Neural cell (in vitro differentiated cells): ENCODE results near the gene SRA1. TPM values are rescaled to one million over a fixed set of nuclear protein-coding genes. Genes with fewer than 3 reads are reported as not detected.

ENCODE experiments used
- H2AFZ ChIP-seq: fragments of 200-600, 300-800 bp; sonication (generic), shearing (Covaris generic); 2 replicates; pipeline ENCODE4 v1.6.0; 2014; ENCODE audit warnings: low read depth, mild to moderate bottlenecking, antibody characterized with exemption, low read length, moderate library complexity
- H3F3A ChIP-seq: fragments of 200-600 bp; shearing (Covaris generic); 2 replicates; pipeline ENCODE4 v1.6.1; 2016; ENCODE audit warnings: mild to moderate bottlenecking, moderate library complexity, mixed read lengths, antibody characterized with exemption, low read length; ENCODE audit not compliant: insufficient read depth, poor library complexity, severe bottlenecking
- H3K27ac ChIP-seq: fragments of 200-600, 300-800 bp; sonication (generic), shearing (Covaris generic); 2 replicates; pipeline ENCODE4 v1.5.1; 2014; ENCODE audit warnings: mild to moderate bottlenecking, low read length, moderate library complexity
- H3K27me3 ChIP-seq: fragments of 300-800, 200-600 bp; sonication (generic), shearing (Covaris generic); 2 replicates; pipeline ENCODE4 v1.6.0; 2014; ENCODE audit warnings: mild to moderate bottlenecking, low read depth, low read length, moderate library complexity; ENCODE audit not compliant: insufficient read depth
- H3K36me3 ChIP-seq: fragments of 300-800, 200-600 bp; sonication (generic), shearing (Covaris generic); 2 replicates; pipeline ENCODE4 v1.5.1; 2014; ENCODE audit warnings: mild to moderate bottlenecking, antibody characterized with exemption, low read length, moderate library complexity; ENCODE audit not compliant: insufficient read depth
- H3K4me2 ChIP-seq: fragments of 300-800, 200-600 bp; sonication (generic), shearing (Covaris generic); 2 replicates; pipeline ENCODE4 v1.6.0; 2014; ENCODE audit warnings: mild to moderate bottlenecking, low read length
- H3K4me3 ChIP-seq: fragments of 300-800, 200-600 bp; sonication (generic), shearing (Covaris generic); 2 replicates; pipeline ENCODE4 v1.5.1; 2014; ENCODE audit warnings: mild to moderate bottlenecking, low read length, moderate library complexity
- H3K79me2 ChIP-seq: fragments of 200-600 bp; shearing (Covaris generic); replicated peaks from 2 replicates; pipeline ENCODE4 v1.6.0; 2014; ENCODE audit warnings: mild to moderate bottlenecking, low read length, moderate library complexity; ENCODE audit not compliant: insufficient read depth
- H3K9ac ChIP-seq: fragments of 300-800, 200-600 bp; sonication (generic), shearing (Covaris generic); 2 replicates; pipeline ENCODE4 v1.6.1; 2016; ENCODE audit warnings: mild to moderate bottlenecking, low read length, mixed read lengths
- H3K9me2 ChIP-seq: fragments of 200-600 bp; shearing (Covaris generic); 2 replicates; pipeline ENCODE4 v1.6.1; 2016; ENCODE audit warnings: mild to moderate bottlenecking, low read length, mixed read lengths; ENCODE audit not compliant: insufficient read depth
- H3K9me3 ChIP-seq: fragments of 200-600, 300-800 bp; sonication (generic), shearing (Covaris generic); 2 replicates; pipeline ENCODE4 v1.6.1; 2016; ENCODE audit warnings: mild to moderate bottlenecking, mixed run types, low read length, moderate library complexity, mixed read lengths
- H4K20me1 ChIP-seq: fragments of 200-600 bp; shearing (Covaris generic); 2 replicates; pipeline ENCODE4 v1.6.1; 2016; ENCODE audit warnings: mild to moderate bottlenecking, mixed run types; ENCODE audit not compliant: insufficient read depth
- EP300 ChIP-seq: fragments of 450-650 bp; conservative IDR thresholded peaks from 2 replicates; pipeline ENCODE4 v1.6.1; 2014; ENCODE audit warnings: antibody characterized with exemption, mild to moderate bottlenecking, moderate library complexity; ENCODE audit not compliant: poor library complexity, severe bottlenecking
- MXI1 ChIP-seq: fragments of 450-650 bp; conservative IDR thresholded peaks from 2 replicates; pipeline ENCODE4 v1.6.1; 2014; ENCODE audit warnings: antibody characterized with exemption, mild to moderate bottlenecking; ENCODE audit not compliant: poor library complexity, severe bottlenecking
- POLR2AphosphoS5 ChIP-seq: IDR thresholded peaks from 2 replicates; pipeline ENCODE4 v1.6.1; 2012
- RAD21 ChIP-seq: fragments of 450-650 bp; conservative IDR thresholded peaks from 2 replicates; pipeline ENCODE4 v1.6.1; 2014; ENCODE audit warnings: antibody characterized with exemption, mild to moderate bottlenecking, moderate library complexity
- SMC3 ChIP-seq: fragments of 450-650 bp; conservative IDR thresholded peaks from 2 replicates; pipeline ENCODE4 v1.6.1; 2014; ENCODE audit warnings: antibody characterized with exemption, mild to moderate bottlenecking, moderate library complexity; ENCODE audit not compliant: poor library complexity
- TAF1 ChIP-seq: IDR thresholded peaks from 2 replicates; pipeline ENCODE4 v1.6.1; 2012; ENCODE audit warnings: low read depth
- polyA plus RNA-seq: library from polyadenylated mRNA; depleted of rRNA; stranded (reverse); fragments of >200 nt; gene quantifications from 2 replicates; pipeline ENCODE4 v1.2.3, GENCODE V29; 2014
- TF ChIP-seq, protein P1 (sequence below): fragments of 450-650 bp; IDR thresholded peaks from 2 replicates; pipeline ENCODE4 v1.5.1; 2014; ENCODE audit warnings: antibody characterized with exemption, mild to moderate bottlenecking, moderate library complexity; ENCODE audit not compliant: poor library complexity, severe bottlenecking
- TF ChIP-seq, protein P2 (sequence below): IDR thresholded peaks from 2 replicates; pipeline ENCODE4 v1.6.1; 2012; ENCODE audit warnings: borderline replicate concordance

The SRA1 gene
- polyA plus RNA-seq, 1 donor from 2014 or later, result 73.5 TPM

DNA sequence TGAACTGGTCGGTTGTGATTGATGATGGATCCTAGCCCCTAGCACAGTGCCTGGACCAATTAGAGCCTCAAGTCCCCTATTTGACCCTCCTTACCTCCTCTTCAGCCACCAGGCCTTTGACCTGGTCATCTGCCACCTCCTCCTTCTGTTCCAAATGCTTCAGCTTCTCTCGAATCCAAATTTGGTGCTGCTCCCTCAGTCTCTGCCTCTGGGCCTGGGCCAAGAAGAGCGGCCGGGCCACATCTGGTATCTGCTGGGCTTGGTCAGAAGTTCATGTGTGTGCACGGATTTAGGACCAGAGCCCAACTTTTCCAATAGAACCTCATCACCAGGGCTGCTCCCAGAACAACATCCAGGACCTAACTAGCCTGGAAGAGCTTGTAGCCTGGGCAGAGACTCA lies 13.8 kb upstream of the SRA1 start:
- Histone ChIP-seq H3K27ac (no peak overlapping the region), H3K27me3 (no peaks in the 10 kb centered on the region), H3K9me2 (no peaks in the 10 kb centered on the region), H2AFZ (no peak overlapping the region), H4K20me1 (no peaks in the 10 kb centered on the region), H3F3A (no peaks in the 10 kb centered on the region), H3K4me3 (no peak overlapping the region), H3K9ac (no peak overlapping the region), H3K4me2 (no peak overlapping the region), H3K79me2 (peaks cover under 1% of the 10 kb centered on the region), H3K36me3 (no peaks in the 10 kb centered on the region), H3K9me3 (no peaks in the 10 kb centered on the region)
- no peak for TF ChIP-seq SMC3
- TF ChIP-seq RAD21, result no peak
- TF ChIP-seq, protein P1, sequence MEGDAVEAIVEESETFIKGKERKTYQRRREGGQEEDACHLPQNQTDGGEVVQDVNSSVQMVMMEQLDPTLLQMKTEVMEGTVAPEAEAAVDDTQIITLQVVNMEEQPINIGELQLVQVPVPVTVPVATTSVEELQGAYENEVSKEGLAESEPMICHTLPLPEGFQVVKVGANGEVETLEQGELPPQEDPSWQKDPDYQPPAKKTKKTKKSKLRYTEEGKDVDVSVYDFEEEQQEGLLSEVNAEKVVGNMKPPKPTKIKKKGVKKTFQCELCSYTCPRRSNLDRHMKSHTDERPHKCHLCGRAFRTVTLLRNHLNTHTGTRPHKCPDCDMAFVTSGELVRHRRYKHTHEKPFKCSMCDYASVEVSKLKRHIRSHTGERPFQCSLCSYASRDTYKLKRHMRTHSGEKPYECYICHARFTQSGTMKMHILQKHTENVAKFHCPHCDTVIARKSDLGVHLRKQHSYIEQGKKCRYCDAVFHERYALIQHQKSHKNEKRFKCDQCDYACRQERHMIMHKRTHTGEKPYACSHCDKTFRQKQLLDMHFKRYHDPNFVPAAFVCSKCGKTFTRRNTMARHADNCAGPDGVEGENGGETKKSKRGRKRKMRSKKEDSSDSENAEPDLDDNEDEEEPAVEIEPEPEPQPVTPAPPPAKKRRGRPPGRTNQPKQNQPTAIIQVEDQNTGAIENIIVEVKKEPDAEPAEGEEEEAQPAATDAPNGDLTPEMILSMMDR, result no peak
- no peak for TF ChIP-seq TAF1

DNA sequence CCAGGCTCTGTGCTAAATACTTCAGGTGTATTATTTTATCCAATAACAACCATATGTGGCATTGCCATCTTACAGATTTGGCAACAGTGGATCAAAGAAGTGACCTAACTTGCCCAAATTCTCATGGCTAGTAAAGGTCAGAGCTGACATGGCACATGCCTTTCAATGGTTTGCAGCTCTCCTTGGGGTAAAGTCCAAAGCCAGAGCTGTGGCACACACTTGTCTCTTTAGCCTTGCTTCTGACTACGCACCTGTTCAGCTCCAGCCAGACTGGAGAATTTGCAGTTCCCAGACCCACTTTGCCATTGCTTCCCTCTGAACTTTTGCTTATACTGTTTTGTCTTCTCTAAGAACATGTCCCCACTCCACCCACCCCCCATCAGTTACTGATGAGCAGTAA lies 13.2 kb upstream of the SRA1 start:
- Histone ChIP-seq H3K27ac (no peak overlapping the region), H3K27me3 (no peaks in the 10 kb centered on the region), H3K9ac (no peak overlapping the region), H3K4me3 (no peak overlapping the region), H3K4me2 (no peak overlapping the region), H3K79me2 (peaks cover 6% of the 10 kb centered on the region), H2AFZ (no peak overlapping the region), H3K36me3 (no peaks in the 10 kb centered on the region), H3K9me2 (no peaks in the 10 kb centered on the region), H3F3A (no peaks in the 10 kb centered on the region), H3K9me3 (no peaks in the 10 kb centered on the region), H4K20me1 (no peaks in the 10 kb centered on the region)
- TF ChIP-seq, protein P1, result no peak
- TF ChIP-seq TAF1, result no peak
- no peak for TF ChIP-seq SMC3
- TF ChIP-seq POLR2AphosphoS5, result no peak
- no peak for TF ChIP-seq EP300
- TF ChIP-seq MXI1, result no peak
- TF ChIP-seq, protein P2, sequence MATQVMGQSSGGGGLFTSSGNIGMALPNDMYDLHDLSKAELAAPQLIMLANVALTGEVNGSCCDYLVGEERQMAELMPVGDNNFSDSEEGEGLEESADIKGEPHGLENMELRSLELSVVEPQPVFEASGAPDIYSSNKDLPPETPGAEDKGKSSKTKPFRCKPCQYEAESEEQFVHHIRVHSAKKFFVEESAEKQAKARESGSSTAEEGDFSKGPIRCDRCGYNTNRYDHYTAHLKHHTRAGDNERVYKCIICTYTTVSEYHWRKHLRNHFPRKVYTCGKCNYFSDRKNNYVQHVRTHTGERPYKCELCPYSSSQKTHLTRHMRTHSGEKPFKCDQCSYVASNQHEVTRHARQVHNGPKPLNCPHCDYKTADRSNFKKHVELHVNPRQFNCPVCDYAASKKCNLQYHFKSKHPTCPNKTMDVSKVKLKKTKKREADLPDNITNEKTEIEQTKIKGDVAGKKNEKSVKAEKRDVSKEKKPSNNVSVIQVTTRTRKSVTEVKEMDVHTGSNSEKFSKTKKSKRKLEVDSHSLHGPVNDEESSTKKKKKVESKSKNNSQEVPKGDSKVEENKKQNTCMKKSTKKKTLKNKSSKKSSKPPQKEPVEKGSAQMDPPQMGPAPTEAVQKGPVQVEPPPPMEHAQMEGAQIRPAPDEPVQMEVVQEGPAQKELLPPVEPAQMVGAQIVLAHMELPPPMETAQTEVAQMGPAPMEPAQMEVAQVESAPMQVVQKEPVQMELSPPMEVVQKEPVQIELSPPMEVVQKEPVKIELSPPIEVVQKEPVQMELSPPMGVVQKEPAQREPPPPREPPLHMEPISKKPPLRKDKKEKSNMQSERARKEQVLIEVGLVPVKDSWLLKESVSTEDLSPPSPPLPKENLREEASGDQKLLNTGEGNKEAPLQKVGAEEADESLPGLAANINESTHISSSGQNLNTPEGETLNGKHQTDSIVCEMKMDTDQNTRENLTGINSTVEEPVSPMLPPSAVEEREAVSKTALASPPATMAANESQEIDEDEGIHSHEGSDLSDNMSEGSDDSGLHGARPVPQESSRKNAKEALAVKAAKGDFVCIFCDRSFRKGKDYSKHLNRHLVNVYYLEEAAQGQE, result no peak
- TF ChIP-seq RAD21, result no peak
